Loucy (cell line): ENCODE results near the gene OR5C1.
"Not testable (repeated sequence)": the region's sequence is repeated elsewhere in the genome, so short reads cannot be mapped to it uniquely, and the experiment has no call there.

Experiments used
- H2AFZ ChIP-seq: fragments of 200-600 bp; sonication (generic); 2 replicates; pipeline ENCODE4 v1.6.0; 2016; ENCODE audit warnings: antibody characterized with exemption, mild to moderate bottlenecking, low read length, moderate library complexity
- H3F3A ChIP-seq: fragments of 200-600 bp; 2 replicates; pipeline ENCODE4 v1.6.0; 2016; ENCODE audit warnings: antibody characterized with exemption, low read depth, mild to moderate bottlenecking
- H3K27me3 ChIP-seq: fragments of 200-600 bp; sonication (generic); 2 replicates; pipeline ENCODE4 v1.6.1; 2014; ENCODE audit warnings: low read length, mild to moderate bottlenecking; ENCODE audit not compliant: insufficient read depth, poor library complexity, severe bottlenecking
- H3K36me3 ChIP-seq: fragments of 200-600 bp; sonication (generic); 2 replicates; pipeline ENCODE4 v1.6.1; 2016; ENCODE audit warnings: low read length; ENCODE audit not compliant: insufficient read depth
- H3K4me1 ChIP-seq: fragments of 200-600 bp; sonication (generic); 2 replicates; pipeline ENCODE4 v1.5.1; 2014; ENCODE audit warnings: low read length, mild to moderate bottlenecking; ENCODE audit not compliant: insufficient read depth, poor library complexity, severe bottlenecking
- H3K4me2 ChIP-seq: fragments of 200-600 bp; sonication (generic); 2 replicates; pipeline ENCODE4 v1.6.0; 2014; ENCODE audit warnings: antibody characterized with exemption, low read length, low read depth, mild to moderate bottlenecking; ENCODE audit not compliant: poor library complexity, severe bottlenecking
- H3K4me3 ChIP-seq: fragments of 200-600 bp; sonication (generic); 2 replicates; pipeline ENCODE4 v1.5.1; 2014; ENCODE audit warnings: low read length, mild to moderate bottlenecking, mixed read lengths; ENCODE audit not compliant: poor library complexity, severe bottlenecking
- H3K79me2 ChIP-seq: fragments of 200-600 bp; sonication (generic); 2 replicates; pipeline ENCODE4 v1.6.1; 2014; ENCODE audit warnings: low read length; ENCODE audit not compliant: insufficient read depth
- H3K9ac ChIP-seq: fragments of 200-600 bp; sonication (generic); 2 replicates; pipeline ENCODE4 v1.6.0; 2014; ENCODE audit warnings: mild to moderate bottlenecking, low read depth, low read length, moderate library complexity; ENCODE audit not compliant: poor library complexity, severe bottlenecking
- H3K9me2 ChIP-seq: fragments of 200-600 bp; sonication (generic); replicated peaks from 2 replicates; pipeline ENCODE4 v1.6.1; 2016; ENCODE audit warnings: low read depth, low read length, mixed read lengths
- H3K9me3 ChIP-seq: fragments of 200-600 bp; sonication (generic); 2 replicates; pipeline ENCODE4 v1.6.1; 2014; ENCODE audit warnings: mild to moderate bottlenecking, antibody characterized with exemption, low read length, low read depth; ENCODE audit not compliant: insufficient read depth
- H4K20me1 ChIP-seq: fragments of 200-600 bp; sonication (generic); 2 replicates; pipeline ENCODE4 v1.6.0; 2014; ENCODE audit warnings: antibody characterized with exemption, low read length, mild to moderate bottlenecking; ENCODE audit not compliant: insufficient read depth, poor library complexity, severe bottlenecking
- CTCF ChIP-seq: fragments of 200-600 bp; sonication (generic); conservative IDR thresholded peaks from 2 replicates; pipeline ENCODE4 v1.5.1; 2014; ENCODE audit warnings: mild to moderate bottlenecking, antibody characterized with exemption, low read length
- EZH2phosphoT487 ChIP-seq: fragments of 200-600 bp; IDR thresholded peaks from 2 replicates; pipeline ENCODE4 v1.6.1; 2018; ENCODE audit warnings: antibody characterized with exemption, mild to moderate bottlenecking, moderate library complexity, borderline replicate concordance

The OR5C1 gene

GRCh38 chr9:122806661-122807060 is 17.9 kb downstream of the OR5C1 start:
- no peaks in the 10 kb centered on the region for H3K36me3 ChIP-seq

GRCh38 chr9:122807271-122807900 is 18.7 kb downstream of the OR5C1 start:
- Histone ChIP-seq H3K36me3 (no peaks in the 10 kb centered on the region), H3K9me3 (no peaks in the 10 kb centered on the region), H3K4me1 (peaks cover 24% of the 10 kb centered on the region), H4K20me1 (no peaks in the 10 kb centered on the region), H3K4me3 (no peak overlapping the region), H3K79me2 (no peaks in the 10 kb centered on the region), H3K9me2 (no peaks in the 10 kb centered on the region), H3K9ac (no peak overlapping the region), H2AFZ (no peak overlapping the region), H3K4me2 (peak overlapping the region; percentile 54), H3K27me3 (no peaks in the 10 kb centered on the region), H3F3A (no peaks in the 10 kb centered on the region)
- TF ChIP-seq EZH2phosphoT487 = no peak
- TF ChIP-seq CTCF = no peak

More at GRCh38 chr9:122806661-122807060, 17.9 kb downstream of the OR5C1 start:
- no peaks in the 10 kb centered on the region for H4K20me1 ChIP-seq
- H3K27me3 ChIP-seq = no peaks in the 10 kb centered on the region
- TF ChIP-seq CTCF (no peak), EZH2phosphoT487 (no peak)
- no peak overlapping the region for H3K4me2 ChIP-seq
- no peaks in the 10 kb centered on the region for H3F3A ChIP-seq
- no peak overlapping the region for H3K9ac ChIP-seq
- no peaks in the 10 kb centered on the region for H3K9me3 ChIP-seq
- peaks cover 24% of the 10 kb centered on the region for H3K4me1 ChIP-seq
- H2AFZ ChIP-seq = no peak overlapping the region
- H3K79me2 ChIP-seq = no peaks in the 10 kb centered on the region
- no peaks in the 10 kb centered on the region for H3K9me2 ChIP-seq
- no peak overlapping the region for H3K4me3 ChIP-seq

- no peaks in the 10 kb centered on the region for H3F3A ChIP-seq
- no peak for TF ChIP-seq CTCF
- H3K27me3 ChIP-seq = no peaks in the 10 kb centered on the region
- no peaks in the 10 kb centered on the region for H3K36me3 ChIP-seq
- H2AFZ ChIP-seq = no peak overlapping the region
- H3K9me3 ChIP-seq = no peaks in the 10 kb centered on the region
- H4K20me1 ChIP-seq = no peaks in the 10 kb centered on the region
- no peaks in the 10 kb centered on the region for H3K9me2 ChIP-seq
- peak overlapping the region; percentile 54 for H3K4me2 ChIP-seq
- peak overlapping the region; percentile 28 for H3K4me3 ChIP-seq
- H3K9ac ChIP-seq = peak overlapping the region; percentile 21
- peaks cover 24% of the 10 kb centered on the region for H3K4me1 ChIP-seq
- no peaks in the 10 kb centered on the region for H3K79me2 ChIP-seq
Observed at GRCh38 chr9:122808141-122808540, 19.4 kb downstream of the OR5C1 start.

GRCh38 chr9:122809261-122809660 is 20.5 kb downstream of the OR5C1 start:
- H3K9ac ChIP-seq = peak overlapping the region; percentile 21

More at GRCh38 chr9:122809261-122809660, 20.5 kb downstream of the OR5C1 start:
- not testable (repeated sequence) for H3K4me3 ChIP-seq, H3K4me2 ChIP-seq, H3F3A ChIP-seq, H3K79me2 ChIP-seq, H4K20me1 ChIP-seq, H3K36me3 ChIP-seq, H3K9me2 ChIP-seq, H3K9me3 ChIP-seq, H2AFZ ChIP-seq, H3K27me3 ChIP-seq
- peaks cover 24% of the 10 kb centered on the region for H3K4me1 ChIP-seq
